ENCODE measurements around the gene MACROD2.

DNA sequence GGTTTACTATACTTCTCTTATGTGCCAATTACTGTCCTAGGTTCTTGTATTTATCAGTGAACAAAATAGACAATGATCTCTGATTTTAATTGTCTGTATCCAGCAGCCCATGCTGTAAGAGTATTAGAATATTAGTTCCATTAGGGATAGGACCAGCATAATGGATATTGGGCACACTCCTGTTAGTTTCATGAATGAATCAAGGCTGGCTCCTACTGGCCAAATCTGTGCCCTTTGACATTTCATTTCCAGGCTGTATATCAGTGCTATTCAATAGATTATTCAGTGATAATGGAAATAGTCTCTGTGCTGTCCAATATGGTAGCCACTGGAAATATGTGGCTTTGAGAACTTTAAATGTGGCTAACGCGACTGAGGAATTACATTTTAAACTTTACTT lies 1350.0 kb downstream of the MACROD2 start:
- no peak for TF ChIP-seq POLR2A (IDR thresholded peaks at IDR 0.05)
- TF ChIP-seq, protein P1, sequence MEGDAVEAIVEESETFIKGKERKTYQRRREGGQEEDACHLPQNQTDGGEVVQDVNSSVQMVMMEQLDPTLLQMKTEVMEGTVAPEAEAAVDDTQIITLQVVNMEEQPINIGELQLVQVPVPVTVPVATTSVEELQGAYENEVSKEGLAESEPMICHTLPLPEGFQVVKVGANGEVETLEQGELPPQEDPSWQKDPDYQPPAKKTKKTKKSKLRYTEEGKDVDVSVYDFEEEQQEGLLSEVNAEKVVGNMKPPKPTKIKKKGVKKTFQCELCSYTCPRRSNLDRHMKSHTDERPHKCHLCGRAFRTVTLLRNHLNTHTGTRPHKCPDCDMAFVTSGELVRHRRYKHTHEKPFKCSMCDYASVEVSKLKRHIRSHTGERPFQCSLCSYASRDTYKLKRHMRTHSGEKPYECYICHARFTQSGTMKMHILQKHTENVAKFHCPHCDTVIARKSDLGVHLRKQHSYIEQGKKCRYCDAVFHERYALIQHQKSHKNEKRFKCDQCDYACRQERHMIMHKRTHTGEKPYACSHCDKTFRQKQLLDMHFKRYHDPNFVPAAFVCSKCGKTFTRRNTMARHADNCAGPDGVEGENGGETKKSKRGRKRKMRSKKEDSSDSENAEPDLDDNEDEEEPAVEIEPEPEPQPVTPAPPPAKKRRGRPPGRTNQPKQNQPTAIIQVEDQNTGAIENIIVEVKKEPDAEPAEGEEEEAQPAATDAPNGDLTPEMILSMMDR (IDR thresholded peaks at IDR 0.05): no peak
- no peak for TF ChIP-seq POLR2AphosphoS5 (IDR thresholded peaks at IDR 0.05)
